Endothelial cell of umbilical vein (primary cell): Measurements from ENCODE around the gene ANKH. TPM values are rescaled to one million over a fixed set of nuclear protein-coding genes. Genes with fewer than 3 reads are reported as not detected.

ENCODE experiments used
- BruUV-seq: library from RNA; stranded (reverse); fragments of 400-500 nt; replicated peaks from 2 replicates; lab custom pipeline; 2021; lab: Mats Ljungman, UMichigan
- CTCF ChIA-PET: fragments of 300-600, 350-600 bp; sonication (Branson Sonifier 250); formaldehyde crosslinking; loops from one replicate; lab custom pipeline; 2021; ENCODE audit warnings: antibody characterized with exemption, inconsistent platforms; lab: Charles Lee
- POLR2A ChIA-PET: fragments of 300-600, 350-600 bp; sonication (Branson Sonifier 250); formaldehyde crosslinking; loops from one replicate; lab custom pipeline; 2021; ENCODE audit warnings: antibody characterized with exemption, inconsistent platforms; lab: Charles Lee
- DNase-seq: peaks from one replicate; pipeline ENCODE4 v3.0.0-alpha.2; 2011; ENCODE audit warnings: low read depth, low spot score
- FAIRE-seq: peaks from 2 replicates; lab custom pipeline; 2011; peaks lifted over from hg19 to GRCh38; lab: Jason Lieb, UNC
- H2AFZ ChIP-seq: 2 replicates; pipeline ENCODE4 v1.6.0; 2012; ENCODE audit warnings: low read depth, low read length, control low read depth, inconsistent platforms
- H3K27ac ChIP-seq: 2 replicates; pipeline ENCODE4 v1.5.1; 2011; ENCODE audit warnings: low read depth, mild to moderate bottlenecking, control low read depth, low read length, moderate library complexity; ENCODE audit not compliant: insufficient read depth
- H3K27me3 ChIP-seq, 2 experiments: 2 replicates each; pipeline versions ENCODE4 v1.6.0 to v1.6.1; 2011; ENCODE audit warnings: low read length in 2 of 2, mixed read lengths in 1 of 2; ENCODE audit not compliant: control insufficient read depth in 2 of 2, insufficient read depth in 2 of 2
- H3K36me3 ChIP-seq, 2 experiments: 2 replicates in 1 of 2; 3 replicates in 1 of 2; pipeline ENCODE4 v1.5.1; 2011; ENCODE audit warnings: low read length in 2 of 2, mild to moderate bottlenecking in 1 of 2, moderate library complexity in 1 of 2; ENCODE audit not compliant: control insufficient read depth in 2 of 2, insufficient read depth in 2 of 2; ENCODE audit errors: extremely low read depth in 1 of 2
- H3K4me1 ChIP-seq: 3 replicates; pipeline ENCODE4 v1.5.1; 2011; ENCODE audit warnings: mild to moderate bottlenecking, low read length; ENCODE audit not compliant: control insufficient read depth, insufficient read depth; ENCODE audit errors: extremely low read depth
- H3K4me2 ChIP-seq: 2 replicates; pipeline ENCODE4 v1.6.1; 2011; ENCODE audit warnings: low read length, control low read depth, mixed read lengths; ENCODE audit not compliant: insufficient read depth
- H3K4me3 ChIP-seq, 3 experiments: fragments of 200-600 bp in 1 of 3; sonication (generic), shearing (Covaris generic) in 1 of 3; replicated peaks in 1 of 3; 2 replicates each; pipeline ENCODE4 v1.5.1; 2011 to 2016; ENCODE audit warnings: control low read depth in 3 of 3, low read length in 3 of 3, mild to moderate bottlenecking in 2 of 3, inconsistent platforms in 1 of 3, low read depth in 1 of 3, moderate library complexity in 1 of 3; ENCODE audit not compliant: insufficient read depth in 1 of 3
- H3K79me2 ChIP-seq: 2 replicates; pipeline ENCODE4 v1.6.0; 2012; ENCODE audit warnings: low read length, inconsistent platforms; ENCODE audit not compliant: control insufficient read depth, insufficient read depth
- H3K9ac ChIP-seq: replicated peaks from 2 replicates; pipeline ENCODE3; 2011; ENCODE audit warnings: low read length, control low read depth; ENCODE audit not compliant: insufficient read depth; ENCODE audit errors: extremely low read depth
- H3K9me1 ChIP-seq: replicated peaks from 3 replicates; pipeline ENCODE4 v1.6.0; 2011; ENCODE audit warnings: mild to moderate bottlenecking, low read length; ENCODE audit not compliant: control insufficient read depth, insufficient read depth; ENCODE audit errors: extremely low read depth
- H3K9me3 ChIP-seq: replicated peaks from 2 replicates; pipeline ENCODE4 v1.5.1; 2012; ENCODE audit warnings: low read length, inconsistent platforms; ENCODE audit not compliant: control insufficient read depth, insufficient read depth
- H4K20me1 ChIP-seq: replicated peaks from 2 replicates; pipeline ENCODE3; 2011; ENCODE audit warnings: mild to moderate bottlenecking, low read length; ENCODE audit not compliant: control insufficient read depth, insufficient read depth; ENCODE audit errors: extremely low read depth
- CTCF ChIP-seq, 2 donors: IDR thresholded peaks; 1 replicate in 1 of 2; 2 replicates in 1 of 2; pipeline ENCODE4 v1.5.1; 2011; ENCODE audit warnings: low read length in 2 of 2, mild to moderate bottlenecking in 2 of 2, moderate library complexity in 2 of 2, control low read depth in 1 of 2, inconsistent platforms in 1 of 2, low read depth in 1 of 2; ENCODE audit not compliant: insufficient read depth in 1 of 2; ENCODE audit errors: extremely low read depth in 1 of 2
- JUN ChIP-seq: IDR thresholded peaks from 2 replicates; pipeline ENCODE4 v1.6.1; 2011; ENCODE audit warnings: borderline replicate concordance, low read depth; ENCODE audit not compliant: insufficient read length, insufficient read depth
- POLR2A ChIP-seq: IDR thresholded peaks from 2 replicates; pipeline ENCODE4 v1.6.1; 2012; ENCODE audit warnings: low read depth, mild to moderate bottlenecking, control low read depth, low read length
- dilution Hi-C: fragments of 300-500 bp; cut with MboI; formaldehyde crosslinking; loops from one replicate; pipeline ENCODE4 v1.15.0; 2019; ENCODE audit warnings: low sequenced_read_pairs; ENCODE audit not compliant: extremely low pct_ligation_motif_present
- intact Hi-C: fragments of 100-400 bp; cut with micrococcal nuclease; formaldehyde crosslinking; loops from one replicate; pipeline ENCODE4 v1.10.0; 2022
- polyA plus RNA-seq, 4 experiments: library from polyadenylated mRNA; depleted of rRNA in 3 of 4; stranded (reverse) in 3 of 4; unstranded in 1 of 4; fragments of >200 nt; gene quantifications; 2 replicates each; pipeline versions ENCODE4 v1.2.1 to v1.2.3, GENCODE V29; 2011 to 2012; ENCODE audit warnings: missing spikeins in 1 of 4
- total RNA-seq: library from RNA; stranded (reverse); gene quantifications from 2 replicates; pipeline ENCODE4 v1.2.3, GENCODE V29; 2021

The ANKH gene
- total and polyA plus RNA-seq, 2 donors (not counting 3 experiments of a cell fraction or from before 2014, with no cell fraction given): 12.7 to 31.4 TPM

- no peaks in the 10 kb centered on the region for H3K9me1 ChIP-seq
- BruUV-seq: no TSS peak
- dilution Hi-C loops (no loop called here), intact Hi-C loops (loop anchor here (5.0 kb wide), 1 partner anchor 51 kb away; no protein-coding TSS in a partner anchor)
- H3K79me2 ChIP-seq: peaks cover 18% of the 10 kb centered on the region
- H3K9me3 ChIP-seq: no peaks in the 10 kb centered on the region
- peaks cover 20% of the 10 kb centered on the region for H3K4me1 ChIP-seq
- H3K9ac ChIP-seq: no peak overlapping the region
- TF ChIP-seq JUN: no peak
- TF ChIP-seq CTCF (IDR thresholded peaks at IDR 0.05; ENCODE audit: extremely low read depth in 1 of 2, insufficient read depth in 1 of 2, low read depth in 1 of 2, low read length in 2 of 2): no peak
- TF ChIP-seq POLR2A: no peak
- H3K27me3 ChIP-seq: peaks cover 7 to 15% of the 10 kb centered on the region in 2 experiments
- H3K36me3 ChIP-seq: no peaks in the 10 kb centered on the region
- H4K20me1 ChIP-seq: no peaks in the 10 kb centered on the region
- FAIRE-seq (no peak), DNase-seq (no peak)
- peak overlapping the region in 1 of 3 experiments; percentile 67 for H3K4me3 ChIP-seq
- POLR2A ChIA-PET: no interaction called here
- CTCF ChIA-PET: interaction anchor here (0.8 to 4.7 kb wide), 9 partner anchors 12 to 146 kb away, joined by 3 to 50 read pairs (median 3); no protein-coding TSS in a partner anchor
- H2AFZ ChIP-seq: no peak overlapping the region
- H3K4me2 ChIP-seq: peak overlapping the region; percentile 73
- H3K27ac ChIP-seq: no peak overlapping the region
Measured at GRCh38 chr5:14873093-14873492, 1.5 kb upstream of the ANKH start.
